Esophagus muscularis mucosa (tissue), 4 donors: ENCODE data around the gene CTBP1. TPM values are rescaled to one million over a fixed set of nuclear protein-coding genes. Genes with fewer than 3 reads are reported as not detected.

Experiments
- DNase-seq: peaks from one replicate; pipeline ENCODE4 v3.0.0-alpha.2; 2017; ENCODE audit errors: extremely low spot score
- H3K27ac ChIP-seq, 4 donors: fragments of 200-600 bp; sonication (generic); replicated peaks in 1 of 4; 1 replicate in 3 of 4; 2 replicates in 1 of 4; pipeline ENCODE4 v1.5.1; 2016 to 2019; ENCODE audit warnings: mild to moderate bottlenecking in 1 of 4
- H3K27me3 ChIP-seq, 4 donors: fragments of 200-600 bp; sonication (generic); one replicate each; pipeline versions ENCODE4 v1.5.1 to v1.6.0; 2016 to 2019
- H3K36me3 ChIP-seq, 4 donors: fragments of 200-600 bp; sonication (generic); one replicate each; pipeline ENCODE4 v1.5.1; 2016 to 2019
- H3K4me1 ChIP-seq, 4 donors: fragments of 200-600 bp; sonication (generic); one replicate each; pipeline ENCODE4 v1.5.1; 2016 to 2019
- H3K4me3 ChIP-seq, 4 donors: fragments of 200-600 bp; sonication (generic); 1 replicate in 2 of 4; 2 replicates in 2 of 4; pipeline ENCODE4 v1.5.1; 2016 to 2019; ENCODE audit warnings: mild to moderate bottlenecking in 4 of 4, moderate library complexity in 1 of 4
- H3K9me3 ChIP-seq, 4 donors: fragments of 200-600 bp; sonication (generic); 1 replicate in 3 of 4; 2 replicates in 1 of 4; pipeline ENCODE4 v1.5.1; 2016 to 2019
- CTCF ChIP-seq, 3 experiments: fragments of 200-600 bp in 2 of 3; fragments of 450-650 bp in 1 of 3; sonication (generic) in 2 of 3; IDR thresholded peaks; one replicate each; pipeline ENCODE4 v1.5.1; 2017 to 2019; ENCODE audit warnings: antibody characterized with exemption in 3 of 3, mild to moderate bottlenecking in 2 of 3, moderate library complexity in 1 of 3
- EP300 ChIP-seq: sonication (generic); formaldehyde crosslinking; IDR thresholded peaks from one replicate; pipeline ENCODE4 v1.6.1; 2017; ENCODE audit warnings: antibody characterized with exemption
- POLR2A ChIP-seq: fragments of 450-650 bp; IDR thresholded peaks from one replicate; pipeline ENCODE4 v1.6.1; 2017; ENCODE audit warnings: antibody characterized with exemption, moderate library complexity, mild to moderate bottlenecking, low read depth
- POLR2AphosphoS5 ChIP-seq, 2 donors: sonication (generic); formaldehyde crosslinking; IDR thresholded peaks; one replicate each; pipeline ENCODE4 v1.6.1; 2017; ENCODE audit warnings: antibody characterized with exemption in 2 of 2
- WGBS: methylation state at CpG from one replicate; pipeline ENCODE4 v1.1.5; 2018; 5-methylcytosine and 5-hydroxymethylcytosine counted together
- intact Hi-C: fragments of 100-400 bp; cut with DNase I; formaldehyde crosslinking; loops from one replicate; pipeline ENCODE4 v1.15.1; 2023
- total RNA-seq, 4 donors: library from RNA; depleted of rRNA; stranded (reverse); fragments of >200 nt; gene quantifications; one replicate each; pipeline versions ENCODE4 v1.1.0 to v1.2.1, GENCODE V29; 2016

CTBP1 gene
- total RNA-seq, 4 donors from 2014 or later, result 110 to 245 (median 172) TPM

- H3K36me3 ChIP-seq, result peaks cover 17 to 59% (median 50%) of the 10 kb centered on the region in 4 donors
- peaks cover 48 to 97% (median 86%) of the 10 kb centered on the region in 4 donors for H3K4me1 ChIP-seq
- H3K4me3 ChIP-seq, result no peak overlapping the region
- no peaks in the 10 kb centered on the region for H3K9me3 ChIP-seq
- intact Hi-C loops, result loop anchor here (5.0 kb wide), 1 partner anchor 44 kb away; no protein-coding TSS in a partner anchor
- TF ChIP-seq POLR2A (no peak), CTCF (IDR thresholded peaks at IDR 0.05) (no peak), EP300 (no peak), POLR2AphosphoS5 (IDR thresholded peaks at IDR 0.05) (no peak)
- no peaks in the 10 kb centered on the region for H3K27me3 ChIP-seq
- DNase-seq, result no peak
- H3K27ac ChIP-seq, result peak overlapping the region; percentile 44 to 76 (median 66)
- WGBS, result 83% methylated on average over 13 of the region's 13 CpGs
Measured at GRCh38 chr4:1211371-1211770, 37.6 kb downstream of the CTBP1 start.

GRCh38 chr4:1210971-1211370 is 38.0 kb downstream of the CTBP1 start:
- Histone ChIP-seq H3K36me3 (peaks cover 15 to 55% (median 46%) of the 10 kb centered on the region in 4 donors), H3K4me3 (no peak overlapping the region), H3K9me3 (no peaks in the 10 kb centered on the region), H3K27me3 (no peaks in the 10 kb centered on the region), H3K4me1 (peaks cover 46 to 95% (median 86%) of the 10 kb centered on the region in 4 donors), H3K27ac (peak overlapping the region; percentile 44 to 76 (median 66))
- 69% methylated on average over 9 of the region's 10 CpGs for WGBS
- TF ChIP-seq EP300, result no peak
- TF ChIP-seq CTCF (IDR thresholded peaks at IDR 0.05), result no peak
- no peak for TF ChIP-seq POLR2A
- TF ChIP-seq POLR2AphosphoS5 (IDR thresholded peaks at IDR 0.05), result no peak
- DNase-seq, result no peak
- intact Hi-C loops, result loop anchor here (5.0 kb wide), 1 partner anchor 44 kb away; no protein-coding TSS in a partner anchor

GRCh38 chr4:1210241-1210841 is 38.6 kb downstream of the CTBP1 start:
- DNase-seq, result no peak
- Histone ChIP-seq H3K4me1 (peaks cover 46 to 94% (median 83%) of the 10 kb centered on the region in 4 donors), H3K9me3 (no peaks in the 10 kb centered on the region), H3K27ac (peak overlapping the region; percentile 58 to 75 (median 66)), H3K27me3 (no peaks in the 10 kb centered on the region), H3K4me3 (no peak overlapping the region), H3K36me3 (peaks cover 9 to 49% (median 40%) of the 10 kb centered on the region in 4 donors)
- TF ChIP-seq EP300 (no peak), POLR2A (no peak), POLR2AphosphoS5 (IDR thresholded peaks at IDR 0.05) (no peak), CTCF (IDR thresholded peaks at IDR 0.05) (no peak)
- intact Hi-C loops, result loop anchor here (5.0 kb wide), 1 partner anchor 43 kb away; no protein-coding TSS in a partner anchor
- WGBS, result 78% methylated on average over 19 of the region's 22 CpGs

- Histone ChIP-seq H3K27ac (peak overlapping the region; percentile 58 to 75 (median 66)), H3K9me3 (no peaks in the 10 kb centered on the region), H3K27me3 (no peaks in the 10 kb centered on the region), H3K36me3 (peaks cover 8 to 44% (median 35%) of the 10 kb centered on the region in 4 donors), H3K4me1 (peaks cover 46 to 93% (median 83%) of the 10 kb centered on the region in 4 donors), H3K4me3 (no peak overlapping the region)
- TF ChIP-seq POLR2AphosphoS5 (IDR thresholded peaks at IDR 0.05), result peak; percentile 49 to 57
- no peak for TF ChIP-seq POLR2A
- no peak for TF ChIP-seq EP300
- peak; percentile 94 for DNase-seq
- 40% methylated on average over 2 of the region's 11 CpGs for WGBS
- intact Hi-C loops, result loop anchor here (5.0 kb wide), 2 partner anchors 37 to 43 kb away; partner anchors contain the start of gene CTBP1
Measured at GRCh38 chr4:1209821-1210220, 39.1 kb downstream of the CTBP1 start.

- Histone ChIP-seq H3K4me1 (peaks cover 46 to 89% (median 80%) of the 10 kb centered on the region in 4 donors), H3K27ac (peak overlapping the region; percentile 58 to 75 (median 66)), H3K36me3 (peaks cover 2 to 37% (median 28%) of the 10 kb centered on the region in 4 donors), H3K27me3 (no peaks in the 10 kb centered on the region), H3K9me3 (no peaks in the 10 kb centered on the region), H3K4me3 (no peak overlapping the region)
- TF ChIP-seq CTCF (IDR thresholded peaks at IDR 0.05) (no peak), POLR2AphosphoS5 (IDR thresholded peaks at IDR 0.05) (peak in 1 of 2 donors; percentile 6)
- intact Hi-C loops, result loop anchor here (5.0 kb wide), 1 partner anchor 38 kb away; the partner anchor contains the start of gene CTBP1
- 80% methylated on average over 28 of the region's 31 CpGs for WGBS
- DNase-seq, result no peak
Measured at GRCh38 chr4:1208970-1209704, 39.8 kb downstream of the CTBP1 start.
